HepG2 (cell line): Measurements from ENCODE around the gene SNIP1. TPM values are rescaled to one million over a fixed set of nuclear protein-coding genes. Genes with fewer than 3 reads are reported as not detected.
A peak's percentile ranks its signal among the peaks of the same experiment; 100 is the strongest.

Experiments used
- CHD4 ChIP-seq: fragments of 200-600 bp; sonication (generic); IDR thresholded peaks from 2 replicates; pipeline ENCODE4 v1.7.0; 2017; ENCODE audit warnings: mild to moderate bottlenecking, low read length, borderline replicate concordance
- ELF4 ChIP-seq: sonication (generic); formaldehyde crosslinking; IDR thresholded peaks from 2 replicates; pipeline ENCODE4 v1.5.0; 2020; ENCODE audit warnings: missing genetic modification reagents, mild to moderate bottlenecking, moderate library complexity, borderline replicate concordance
- HOXA9 ChIP-seq: sonication (generic); formaldehyde crosslinking; IDR thresholded peaks from 2 replicates; pipeline ENCODE4 v1.8.1; 2022; ENCODE audit warnings: missing genetic modification reagents, mild to moderate bottlenecking, moderate library complexity, borderline replicate concordance
- KDM6A ChIP-seq: IDR thresholded peaks from 2 replicates; pipeline ENCODE4 v1.6.1; 2016; ENCODE audit warnings: low read depth
- NR1H2 ChIP-seq: sonication (generic); formaldehyde crosslinking; IDR thresholded peaks from 2 replicates; pipeline ENCODE4 v1.8.1; 2022; ENCODE audit warnings: low read depth, missing genetic modification reagents, borderline replicate concordance
- POLR2AphosphoS2 ChIP-seq: IDR thresholded peaks from 2 replicates; pipeline ENCODE4 v1.6.1; 2011; ENCODE audit warnings: low read depth, low read length, improper control_type of control experiment
- RFX3 ChIP-seq: IDR thresholded peaks from 2 replicates; pipeline ENCODE4 v1.6.1; 2016; ENCODE audit warnings: missing biosample characterization, missing genetic modification reagents
- SKI ChIP-seq: fragments of 450-650 bp; IDR thresholded peaks from one replicate; pipeline ENCODE4 v1.6.1; 2018; ENCODE audit warnings: mild to moderate bottlenecking; ENCODE audit not compliant: partially characterized antibody
- TBL1XR1 ChIP-seq: fragments of 150-350 bp; IDR thresholded peaks from 2 replicates; pipeline ENCODE4 v1.6.1; 2014; ENCODE audit warnings: borderline replicate concordance, low read length; ENCODE audit not compliant: partially characterized antibody
- TBX2 ChIP-seq: sonication (generic); formaldehyde crosslinking; IDR thresholded peaks from 2 replicates; pipeline ENCODE4 v1.5.0; 2020; ENCODE audit warnings: missing genetic modification reagents, mild to moderate bottlenecking, borderline replicate concordance
- TRAFD1 ChIP-seq: sonication (generic); formaldehyde crosslinking; IDR thresholded peaks from 2 replicates; pipeline ENCODE4 v1.5.1; 2020; ENCODE audit warnings: missing genetic modification reagents, mild to moderate bottlenecking, borderline replicate concordance
- ZFP36L2 ChIP-seq: sonication (generic); formaldehyde crosslinking; IDR thresholded peaks from 2 replicates; pipeline ENCODE4 v1.4.0; 2020; ENCODE audit warnings: missing genetic modification reagents
- ZFP90 ChIP-seq: sonication (generic); formaldehyde crosslinking; IDR thresholded peaks from 2 replicates; pipeline ENCODE4 v1.8.0; 2022; ENCODE audit warnings: missing genetic modification reagents, mild to moderate bottlenecking, inconsistent platforms, borderline replicate concordance
- ZNF101 ChIP-seq: sonication (generic); formaldehyde crosslinking; IDR thresholded peaks from 2 replicates; pipeline ENCODE4 v1.4.0; 2020; ENCODE audit warnings: mild to moderate bottlenecking, low read depth, missing genetic modification reagents, borderline replicate concordance
- ZNF30 ChIP-seq: sonication (generic); formaldehyde crosslinking; IDR thresholded peaks from 2 replicates; pipeline ENCODE4 v1.5.0; 2020; ENCODE audit warnings: mild to moderate bottlenecking, missing genetic modification reagents
- ZNF333 ChIP-seq: sonication (generic); formaldehyde crosslinking; IDR thresholded peaks from 2 replicates; pipeline ENCODE4 v1.4.0; 2020; ENCODE audit warnings: mild to moderate bottlenecking, missing genetic modification reagents, borderline replicate concordance
- ZNF431 ChIP-seq: sonication (generic); formaldehyde crosslinking; IDR thresholded peaks from 2 replicates; pipeline ENCODE4 v1.9.0; 2022; ENCODE audit warnings: missing genetic modification reagents, low read depth, mild to moderate bottlenecking, borderline replicate concordance
- ZNF674 ChIP-seq: sonication (generic); formaldehyde crosslinking; IDR thresholded peaks from 2 replicates; pipeline ENCODE4 v1.5.0; 2020; ENCODE audit warnings: low read depth, mild to moderate bottlenecking, missing genetic modification reagents
- polyA plus RNA-seq, 8 experiments: library from polyadenylated mRNA; depleted of rRNA in 3 of 8; stranded (reverse) in 7 of 8; unstranded in 1 of 8; fragments of >200 nt; fragmentation: Illumina TruSeq in 4 of 8; extraction: Trizol in 4 of 8; gene quantifications; 2 replicates each; pipeline versions ENCODE4 v1.2.1 to v1.2.3, GENCODE V29; 2011 to 2016; ENCODE audit warnings: low read depth in 4 of 8, missing spikeins in 1 of 8, mixed read lengths in 1 of 8; ENCODE audit not compliant: insufficient read depth in 1 of 8
- total RNA-seq, 5 experiments: library from RNA; depleted of rRNA; stranded (reverse); fragments of >200 nt; fragmentation: Illumina TruSeq; extraction: Trizol; gene quantifications; 2 replicates each; pipeline ENCODE4 v1.2.3, GENCODE V29; 2016; ENCODE audit warnings: low read depth in 1 of 5
- TF ChIP-seq, protein P1 (sequence below): sonication (generic); formaldehyde crosslinking; IDR thresholded peaks from 2 replicates; pipeline ENCODE4 v1.4.0; 2020; ENCODE audit warnings: missing genetic modification reagents
- TF ChIP-seq, protein P2 (sequence below): sonication (generic); formaldehyde crosslinking; IDR thresholded peaks from 2 replicates; pipeline ENCODE4 v1.4.0; 2020; ENCODE audit warnings: missing genetic modification reagents, borderline replicate concordance

Gene SNIP1
- total and polyA plus RNA-seq, 2 of the 13 experiments (the other 11 are each of a cell fraction or from before 2014, with no cell fraction given) = 5.5 to 11.2 TPM

- TF ChIP-seq HOXA9 = no peak
- 0 out of 2 replicates have a peak, but pooled peaks have one; percentile 87 for TF ChIP-seq ZNF333 (CRISPR knock-in tag)
- TF ChIP-seq, protein P1, sequence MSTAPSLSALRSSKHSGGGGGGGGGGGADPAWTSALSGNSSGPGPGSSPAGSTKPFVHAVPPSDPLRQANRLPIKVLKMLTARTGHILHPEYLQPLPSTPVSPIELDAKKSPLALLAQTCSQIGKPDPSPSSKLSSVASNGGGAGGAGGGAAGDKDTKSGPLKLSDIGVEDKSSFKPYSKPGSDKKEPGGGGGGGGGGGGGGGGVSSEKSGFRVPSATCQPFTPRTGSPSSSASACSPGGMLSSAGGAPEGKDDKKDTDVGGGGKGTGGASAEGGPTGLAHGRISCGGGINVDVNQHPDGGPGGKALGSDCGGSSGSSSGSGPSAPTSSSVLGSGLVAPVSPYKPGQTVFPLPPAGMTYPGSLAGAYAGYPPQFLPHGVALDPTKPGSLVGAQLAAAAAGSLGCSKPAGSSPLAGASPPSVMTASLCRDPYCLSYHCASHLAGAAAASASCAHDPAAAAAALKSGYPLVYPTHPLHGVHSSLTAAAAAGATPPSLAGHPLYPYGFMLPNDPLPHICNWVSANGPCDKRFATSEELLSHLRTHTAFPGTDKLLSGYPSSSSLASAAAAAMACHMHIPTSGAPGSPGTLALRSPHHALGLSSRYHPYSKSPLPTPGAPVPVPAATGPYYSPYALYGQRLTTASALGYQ (CRISPR knock-in tag) = peak; percentile 90; the same call in 1 of the 2 replicates
- no peak for TF ChIP-seq ZNF101
- TF ChIP-seq ZFP90 = peak; percentile 95; the same call in 1 of the 2 replicates
- no peak for TF ChIP-seq ELF4 (CRISPR knock-in tag)
- no peak for TF ChIP-seq ZNF30 (CRISPR knock-in tag)
- no peak for TF ChIP-seq ZNF674 (CRISPR knock-in tag)
- TF ChIP-seq TRAFD1 (CRISPR knock-in tag) = no peak; the same call in 1 of the 2 replicates
- no peak for TF ChIP-seq POLR2AphosphoS2
- peak; percentile 51; the same call in 1 of the 2 replicates for TF ChIP-seq TBX2
- TF ChIP-seq CHD4 = no peak
- TF ChIP-seq RFX3 (CRISPR knock-in tag) = no peak
- TF ChIP-seq SKI = peak; percentile 42
- TF ChIP-seq, protein P2, sequence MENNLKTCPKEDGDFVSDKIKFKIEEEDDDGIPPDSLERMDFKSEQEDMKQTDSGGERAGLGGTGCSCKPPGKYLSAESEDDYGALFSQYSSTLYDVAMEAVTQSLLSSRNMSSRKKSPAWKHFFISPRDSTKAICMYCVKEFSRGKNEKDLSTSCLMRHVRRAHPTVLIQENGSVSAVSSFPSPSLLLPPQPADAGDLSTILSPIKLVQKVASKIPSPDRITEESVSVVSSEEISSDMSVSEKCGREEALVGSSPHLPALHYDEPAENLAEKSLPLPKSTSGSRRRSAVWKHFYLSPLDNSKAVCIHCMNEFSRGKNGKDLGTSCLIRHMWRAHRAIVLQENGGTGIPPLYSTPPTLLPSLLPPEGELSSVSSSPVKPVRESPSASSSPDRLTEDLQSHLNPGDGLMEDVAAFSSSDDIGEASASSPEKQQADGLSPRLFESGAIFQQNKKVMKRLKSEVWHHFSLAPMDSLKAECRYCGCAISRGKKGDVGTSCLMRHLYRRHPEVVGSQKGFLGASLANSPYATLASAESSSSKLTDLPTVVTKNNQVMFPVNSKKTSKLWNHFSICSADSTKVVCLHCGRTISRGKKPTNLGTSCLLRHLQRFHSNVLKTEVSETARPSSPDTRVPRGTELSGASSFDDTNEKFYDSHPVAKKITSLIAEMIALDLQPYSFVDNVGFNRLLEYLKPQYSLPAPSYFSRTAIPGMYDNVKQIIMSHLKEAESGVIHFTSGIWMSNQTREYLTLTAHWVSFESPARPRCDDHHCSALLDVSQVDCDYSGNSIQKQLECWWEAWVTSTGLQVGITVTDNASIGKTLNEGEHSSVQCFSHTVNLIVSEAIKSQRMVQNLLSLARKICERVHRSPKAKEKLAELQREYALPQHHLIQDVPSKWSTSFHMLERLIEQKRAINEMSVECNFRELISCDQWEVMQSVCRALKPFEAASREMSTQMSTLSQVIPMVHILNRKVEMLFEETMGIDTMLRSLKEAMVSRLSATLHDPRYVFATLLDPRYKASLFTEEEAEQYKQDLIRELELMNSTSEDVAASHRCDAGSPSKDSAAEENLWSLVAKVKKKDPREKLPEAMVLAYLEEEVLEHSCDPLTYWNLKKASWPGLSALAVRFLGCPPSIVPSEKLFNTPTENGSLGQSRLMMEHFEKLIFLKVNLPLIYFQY (CRISPR knock-in tag) = no peak
- no peak for TF ChIP-seq ZFP36L2 (CRISPR knock-in tag)
- TF ChIP-seq ZNF431 (CRISPR knock-in tag) = no peak; the same call in 1 of the 2 replicates
- no peak for TF ChIP-seq NR1H2
- no peak for TF ChIP-seq TBL1XR1
- TF ChIP-seq KDM6A (CRISPR knock-in tag) = no peak
Observed at GRCh38 chr1:37514350-37515184, 39.5 kb downstream of the SNIP1 start, which contains the start of gene MEAF6 (continued).
